HepG2 (cell line): Measurements from ENCODE around the gene APOL4. TPM values are rescaled to one million over a fixed set of nuclear protein-coding genes. Genes with fewer than 3 reads are reported as not detected.
"Not testable (repeated sequence)": the region's sequence is repeated elsewhere in the genome, so short reads cannot be mapped to it uniquely, and the experiment has no call there.

ENCODE experiments used
- ATAC-seq: fragments of 200-7000 bp; cut with Tn5 transposase; 3 replicates; pipeline ENCODE4 v1.9.1; 2020; ENCODE audit warnings: mild to moderate bottlenecking, moderate library complexity
- BruUV-seq: library from RNA; stranded (reverse); fragments of 400-500 nt; replicated peaks from 2 replicates; lab custom pipeline; 2021; lab: Mats Ljungman, UMichigan
- CTCF ChIA-PET: fragments of 300-600 bp; formaldehyde crosslinking; extraction: SDS; loops from one replicate; lab custom pipeline; 2021; ENCODE audit warnings: low total read pairs, inconsistent platforms, low intra/inter-chr PET ratio; lab: Yijun Ruan, JAX
- POLR2A ChIA-PET: fragments of 350-600 bp; sonication (Branson Sonifier 250); formaldehyde crosslinking; loops from one replicate; lab custom pipeline; 2020; ENCODE audit warnings: antibody characterized with exemption, inconsistent platforms; lab: Yijun Ruan, JAX
- DNase-seq: peaks from one replicate; pipeline ENCODE4 v3.0.0-alpha.2; 2015; ENCODE audit warnings: low spot score
- FAIRE-seq: peaks from 3 replicates; lab custom pipeline; 2011; peaks lifted over from hg19 to GRCh38; lab: Jason Lieb, UNC
- H2AFZ ChIP-seq: one replicate; pipeline ENCODE4 v1.6.1; 2011; ENCODE audit warnings: low read length, inconsistent platforms
- H3K27ac ChIP-seq: fragments of 300-600 bp; 3 replicates; pipeline ENCODE4 v1.8.0; 2011; ENCODE audit warnings: mixed run types, mild to moderate bottlenecking, mixed read lengths, low read length, inconsistent platforms; ENCODE audit not compliant: insufficient read depth; ENCODE audit errors: extremely low read length
- H3K27me3 ChIP-seq, 2 experiments: fragments of 200-600 bp in 1 of 2; 2 replicates in 1 of 2; 3 replicates in 1 of 2; pipeline versions ENCODE4 v1.6.0 to v1.8.0; 2011; ENCODE audit warnings: low read length in 2 of 2, mild to moderate bottlenecking in 2 of 2, moderate library complexity in 2 of 2, inconsistent platforms in 1 of 2; ENCODE audit not compliant: insufficient read depth in 2 of 2, control insufficient read depth in 1 of 2
- H3K36me3 ChIP-seq, 2 experiments: fragments of 200-600 bp in 1 of 2; replicated peaks in 1 of 2; 2 replicates in 1 of 2; 3 replicates in 1 of 2; pipeline versions ENCODE4 v1.5.1 to v1.8.0; 2011; ENCODE audit warnings: low read length in 2 of 2, inconsistent platforms in 1 of 2; ENCODE audit not compliant: insufficient read depth in 2 of 2, control insufficient read depth in 1 of 2
- H3K4me1 ChIP-seq: 2 replicates; pipeline ENCODE4 v1.5.1; 2012; ENCODE audit warnings: low read length, inconsistent platforms; ENCODE audit not compliant: insufficient read depth
- H3K4me2 ChIP-seq: 2 replicates; pipeline ENCODE4 v1.6.0; 2011; ENCODE audit warnings: low read depth, low read length, inconsistent platforms
- H3K4me3 ChIP-seq, 3 experiments: fragments of 200-600 bp in 1 of 3; sonication (generic), shearing (Covaris generic) in 1 of 3; replicated peaks in 1 of 3; 2 replicates each; pipeline ENCODE4 v1.5.1; 2011 to 2016; ENCODE audit warnings: low read length in 3 of 3, inconsistent platforms in 2 of 3, low read depth in 2 of 3, mild to moderate bottlenecking in 2 of 3, control low read depth in 1 of 3, mixed read lengths in 1 of 3; ENCODE audit not compliant: insufficient read depth in 1 of 3
- H3K79me2 ChIP-seq: one replicate; pipeline ENCODE4 v1.6.1; 2011; ENCODE audit warnings: low read length, inconsistent platforms; ENCODE audit not compliant: insufficient read depth
- H3K9ac ChIP-seq: 2 replicates; pipeline ENCODE4 v1.6.0; 2011; ENCODE audit warnings: mild to moderate bottlenecking, low read depth, low read length, inconsistent platforms; ENCODE audit not compliant: insufficient read depth
- H3K9me3 ChIP-seq: 2 replicates; pipeline ENCODE4 v1.5.1; 2012; ENCODE audit warnings: mild to moderate bottlenecking, low read length
- H4K20me1 ChIP-seq: 2 replicates; pipeline ENCODE4 v1.6.0; 2011; ENCODE audit warnings: inconsistent platforms, mild to moderate bottlenecking, low read length, moderate library complexity; ENCODE audit not compliant: insufficient read depth
- MEIS1 ChIP-seq: sonication (generic); formaldehyde crosslinking; IDR thresholded peaks from 2 replicates; pipeline ENCODE4 v1.9.0; 2021; ENCODE audit warnings: mild to moderate bottlenecking, missing genetic modification reagents, moderate library complexity, borderline replicate concordance
- SIX1 ChIP-seq: sonication (generic); formaldehyde crosslinking; IDR thresholded peaks from 2 replicates; pipeline ENCODE4 v1.4.0; 2020; ENCODE audit warnings: missing genetic modification reagents, borderline replicate concordance
- STAG1 ChIP-seq: sonication (generic); formaldehyde crosslinking; IDR thresholded peaks from 2 replicates; pipeline ENCODE4 v1.4.0; 2020; ENCODE audit warnings: missing genetic modification reagents
- ZNF652 ChIP-seq: IDR thresholded peaks from 2 replicates; pipeline ENCODE4 v1.6.1; 2016; ENCODE audit warnings: low read depth, borderline replicate concordance
- ZNF687 ChIP-seq: sonication (generic); formaldehyde crosslinking; IDR thresholded peaks from 2 replicates; pipeline ENCODE4 v1.5.1; 2020; ENCODE audit warnings: mild to moderate bottlenecking, missing genetic modification reagents, moderate library complexity
- ZNF800 ChIP-seq: sonication (generic); formaldehyde crosslinking; IDR thresholded peaks from 2 replicates; pipeline ENCODE4 v1.4.0; 2020; ENCODE audit warnings: missing genetic modification reagents
- WGBS: methylation state at CpG from one replicate; pipeline ENCODE4 v1.1.6; 2017; ENCODE audit warnings: low lambda C conversion rate; 5-methylcytosine and 5-hydroxymethylcytosine counted together
- in situ Hi-C: cut with HindIII; loops from 2 replicates; pipeline ENCODE4 v1.10.0; 2017; ENCODE audit warnings: low pct_unique_long_range_greater_than_20kb; ENCODE audit not compliant: extremely low pct_ligation_motif_present
- intact Hi-C: fragments of 100-400 bp; cut with micrococcal nuclease; formaldehyde crosslinking; loops from one replicate; pipeline ENCODE4 v1.10.0; 2022; ENCODE audit not compliant: unreplicated experiment
- polyA plus RNA-seq, 8 experiments: library from polyadenylated mRNA; depleted of rRNA in 3 of 8; stranded (reverse) in 7 of 8; unstranded in 1 of 8; fragments of >200 nt; fragmentation: Illumina TruSeq in 4 of 8; extraction: Trizol in 4 of 8; gene quantifications; 2 replicates each; pipeline versions ENCODE4 v1.2.1 to v1.2.3, GENCODE V29; 2011 to 2016; ENCODE audit warnings: low read depth in 4 of 8, missing spikeins in 1 of 8, mixed read lengths in 1 of 8; ENCODE audit not compliant: insufficient read depth in 1 of 8
- total RNA-seq, 5 experiments: library from RNA; depleted of rRNA; stranded (reverse); fragments of >200 nt; fragmentation: Illumina TruSeq; extraction: Trizol; gene quantifications; 2 replicates each; pipeline ENCODE4 v1.2.3, GENCODE V29; 2016; ENCODE audit warnings: low read depth in 1 of 5

APOL4 gene
- total and polyA plus RNA-seq, 2 of the 13 experiments (the other 11 are each of a cell fraction or from before 2014, with no cell fraction given) = 0.77 to 2.8 TPM

- TF ChIP-seq ZNF687 (peak; percentile 72), ZNF800 (CRISPR knock-in tag) (no peak), ZNF652 (peak; percentile 63; the same call in 1 of the 2 replicates), SIX1 (CRISPR knock-in tag) (no peak), MEIS1 (CRISPR knock-in tag) (no peak)
- TF ChIP-seq, all 625 proteins: peak for 21
These were observed 31.2 kb upstream of the APOL4 start (continued) for GRCh38 chr22:36232715-36233401.

DNA sequence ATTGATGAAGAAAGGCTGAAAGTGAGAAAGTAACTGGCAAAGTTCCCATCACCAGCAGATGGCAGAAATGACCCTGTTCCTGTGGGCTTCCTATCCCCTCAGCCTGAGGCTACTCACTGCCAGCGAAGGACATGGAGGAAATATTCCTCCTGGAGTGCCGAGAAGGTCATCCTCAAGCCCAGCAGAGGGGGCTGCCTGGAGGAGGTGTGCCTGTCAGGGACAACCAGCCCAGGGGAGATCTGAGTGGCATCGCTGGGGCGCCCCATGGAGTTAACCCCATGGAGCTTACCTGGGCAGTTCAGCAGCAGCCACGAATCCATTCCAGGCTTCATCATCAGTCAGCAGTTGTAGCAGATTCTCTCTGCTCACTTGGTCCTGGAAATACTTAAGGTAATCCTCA lies 29.4 kb upstream of the APOL4 start:
- ATAC-seq, H3K9me3 ChIP-seq, H4K20me1 ChIP-seq, BruUV-seq, H3K4me3 ChIP-seq, H3K27me3 ChIP-seq, intact Hi-C loops, POLR2A ChIA-PET, H3K4me2 ChIP-seq, CTCF ChIA-PET, H2AFZ ChIP-seq, H3K27ac ChIP-seq, DNase-seq, H3K9ac ChIP-seq: not testable (repeated sequence)
- TF ChIP-seq STAG1 (CRISPR knock-in tag) = 0 out of 2 replicates have a peak, but pooled peaks have one; percentile 18
- 98% methylated on average over 5 of the region's 5 CpGs for WGBS
- FAIRE-seq = peak; percentile 12
- H3K36me3 ChIP-seq = peaks cover 16 to 43% of the 10 kb centered on the region in 2 experiments; a peak in 4 of 5 replicates
- H3K4me1 ChIP-seq = peaks cover 87% of the 10 kb centered on the region
- in situ Hi-C loops = loop anchor here (10.0 kb wide), 1 partner anchor 54 kb away; no protein-coding TSS in a partner anchor
- peaks cover 17% of the 10 kb centered on the region for H3K79me2 ChIP-seq

GRCh38 chr22:36229649-36230048 lies 28.0 kb upstream of the APOL4 start:
- H3K9me3 ChIP-seq, BruUV-seq: not testable (repeated sequence)

More at GRCh38 chr22:36229649-36230048, 28.0 kb upstream of the APOL4 start:
- DNase-seq, H3K79me2 ChIP-seq, H3K4me3 ChIP-seq, intact Hi-C loops, H2AFZ ChIP-seq, ATAC-seq, CTCF ChIA-PET, FAIRE-seq, H3K4me2 ChIP-seq, POLR2A ChIA-PET, H3K27me3 ChIP-seq, H4K20me1 ChIP-seq: not testable (repeated sequence)
- peaks cover 14 to 41% of the 10 kb centered on the region in 2 experiments; a peak in 4 of 5 replicates for H3K36me3 ChIP-seq
- H3K4me1 ChIP-seq = peaks cover 73% of the 10 kb centered on the region
- WGBS = 100% methylated on average over 3 of the region's 3 CpGs
- in situ Hi-C loops = loop anchor here (10.0 kb wide), 2 partner anchors 55 to 85 kb away; no protein-coding TSS in a partner anchor
- H3K9ac ChIP-seq = 0 out of 2 replicates have a peak overlapping the region, but pooled peaks have one; percentile 15
- H3K27ac ChIP-seq = peak overlapping the region; percentile 59
